HepG2 (cell line): ENCODE measurements around the gene IL21R. TPM values are rescaled to one million over a fixed set of nuclear protein-coding genes. Genes with fewer than 3 reads are reported as not detected.

Source experiments
- AGO2 ChIP-seq: fragments of 200-400 bp; formaldehyde crosslinking; optimal IDR thresholded peaks from 2 replicates; pipeline ENCODE3; 2017; ENCODE audit warnings: mild to moderate bottlenecking, low read depth, low read length, moderate library complexity
- ARID5B ChIP-seq: IDR thresholded peaks from 2 replicates; pipeline ENCODE4 v1.4.0; 2020; ENCODE audit warnings: mild to moderate bottlenecking, missing genetic modification reagents
- BHLHE40 ChIP-seq: IDR thresholded peaks from 2 replicates; pipeline ENCODE4 v1.6.1; 2011; ENCODE audit warnings: low read length, improper control_type of control experiment
- CBX5 ChIP-seq: sonication (generic); formaldehyde crosslinking; IDR thresholded peaks from 2 replicates; pipeline ENCODE4 v1.4.0; 2020; ENCODE audit warnings: missing genetic modification reagents, borderline replicate concordance
- DR1 ChIP-seq: sonication (generic); formaldehyde crosslinking; IDR thresholded peaks from 2 replicates; pipeline ENCODE4 v1.8.0; 2021; ENCODE audit warnings: mild to moderate bottlenecking, missing genetic modification reagents, inconsistent platforms
- NFAT5 ChIP-seq: sonication (generic); formaldehyde crosslinking; IDR thresholded peaks from 2 replicates; pipeline ENCODE4 v1.4.0; 2020; ENCODE audit warnings: missing genetic modification reagents
- NFRKB ChIP-seq: fragments of 450-650 bp; IDR thresholded peaks from 2 replicates; pipeline ENCODE4 v1.6.1; 2017
- ONECUT2 ChIP-seq: sonication (generic); formaldehyde crosslinking; IDR thresholded peaks from 2 replicates; pipeline ENCODE4 v1.4.0; 2020; ENCODE audit warnings: missing genetic modification reagents
- PBX2 ChIP-seq: IDR thresholded peaks from 2 replicates; pipeline ENCODE4 v1.6.1; 2016; ENCODE audit warnings: control low read depth
- RAD21 ChIP-seq: fragments of 450-650 bp; formaldehyde crosslinking; IDR thresholded peaks from 2 replicates; pipeline ENCODE4 v1.5.0; 2020; ENCODE audit warnings: mild to moderate bottlenecking
- RFXANK ChIP-seq: IDR thresholded peaks from 2 replicates; pipeline ENCODE4 v1.6.1; 2016
- ZNF136 ChIP-seq: sonication (generic); formaldehyde crosslinking; IDR thresholded peaks from 2 replicates; pipeline ENCODE4 v1.8.1; 2022; ENCODE audit warnings: low read depth, mild to moderate bottlenecking, moderate library complexity, missing genetic modification reagents
- ZNF563 ChIP-seq: sonication (generic); formaldehyde crosslinking; IDR thresholded peaks from 2 replicates; pipeline ENCODE4 v1.8.0; 2022; ENCODE audit warnings: mild to moderate bottlenecking, moderate library complexity, missing genetic modification reagents
- ZNF644 ChIP-seq: IDR thresholded peaks from 2 replicates; pipeline ENCODE4 v1.6.1; 2016; ENCODE audit warnings: low read depth
- ZNF687 ChIP-seq: sonication (generic); formaldehyde crosslinking; IDR thresholded peaks from 2 replicates; pipeline ENCODE4 v1.5.1; 2020; ENCODE audit warnings: mild to moderate bottlenecking, missing genetic modification reagents, moderate library complexity
- polyA plus RNA-seq, 8 experiments: library from polyadenylated mRNA; depleted of rRNA in 3 of 8; stranded (reverse) in 7 of 8; unstranded in 1 of 8; fragments of >200 nt; fragmentation: Illumina TruSeq in 4 of 8; extraction: Trizol in 4 of 8; gene quantifications; 2 replicates each; pipeline versions ENCODE4 v1.2.1 to v1.2.3, GENCODE V29; 2011 to 2016; ENCODE audit warnings: low read depth in 4 of 8, missing spikeins in 1 of 8, mixed read lengths in 1 of 8; ENCODE audit not compliant: insufficient read depth in 1 of 8
- total RNA-seq, 5 experiments: library from RNA; depleted of rRNA; stranded (reverse); fragments of >200 nt; fragmentation: Illumina TruSeq; extraction: Trizol; gene quantifications; 2 replicates each; pipeline ENCODE4 v1.2.3, GENCODE V29; 2016; ENCODE audit warnings: low read depth in 1 of 5

Gene IL21R
- total and polyA plus RNA-seq, 2 of the 13 experiments (the other 11 are each of a cell fraction or from before 2014, with no cell fraction given) = 0.49 to 0.64 TPM

- no peak for TF ChIP-seq PBX2 (CRISPR knock-in tag)
- peak; percentile 51; the same call in 1 of the 2 replicates for TF ChIP-seq CBX5 (CRISPR knock-in tag)
- TF ChIP-seq RFXANK (CRISPR knock-in tag) = 0 out of 2 replicates have a peak, but pooled peaks have one; percentile 36
- no peak for TF ChIP-seq NFAT5 (CRISPR knock-in tag)
- TF ChIP-seq BHLHE40 = 0 out of 2 replicates have a peak, but pooled peaks have one; percentile 27
- TF ChIP-seq ZNF687 (CRISPR knock-in tag) = peak; percentile 36; the same call in 1 of the 2 replicates
- TF ChIP-seq RAD21 (CRISPR knock-in tag) = peak; percentile 72
- TF ChIP-seq ZNF563 (CRISPR knock-in tag) = no peak
- peak; percentile 58; the same call in 1 of the 2 replicates for TF ChIP-seq ZNF136 (CRISPR knock-in tag)
- TF ChIP-seq ARID5B (CRISPR knock-in tag) = peak; percentile 52
- no peak for TF ChIP-seq AGO2
- TF ChIP-seq DR1 (CRISPR knock-in tag) = 0 out of 2 replicates have a peak, but pooled peaks have one; percentile 32
- no peak for TF ChIP-seq ONECUT2 (CRISPR knock-in tag)
- TF ChIP-seq ZNF644 (CRISPR knock-in tag) = 0 out of 2 replicates have a peak, but pooled peaks have one; percentile 48
- TF ChIP-seq NFRKB = no peak
These were observed 27.1 kb upstream of the IL21R start (continued) for GRCh38 chr16:27374804-27375425.
